NCI-H146 (cell line): ENCODE measurements around the gene GP5.

Experiments used
- DNase-seq: peaks from one replicate; lab custom pipeline; 2025; lab: John Stamatoyannopoulos, UW

The GP5 gene

GRCh38 chr3:194399166-194399565 lies at the start of gene GP5:
Gene GP5, minus strand, starts transcription at chr3:194399266. Its CDS starts 984 bp downstream, at chr3:194398282.
- DNase-seq, result no peak

- DNase-seq, result no peak
These were observed 48.6 kb upstream of the GP5 start for GRCh38 chr3:194447657-194448056.

- peak; percentile 78 for DNase-seq
These were observed 48.1 kb upstream of the GP5 start for GRCh38 chr3:194447161-194447560.

DNA sequence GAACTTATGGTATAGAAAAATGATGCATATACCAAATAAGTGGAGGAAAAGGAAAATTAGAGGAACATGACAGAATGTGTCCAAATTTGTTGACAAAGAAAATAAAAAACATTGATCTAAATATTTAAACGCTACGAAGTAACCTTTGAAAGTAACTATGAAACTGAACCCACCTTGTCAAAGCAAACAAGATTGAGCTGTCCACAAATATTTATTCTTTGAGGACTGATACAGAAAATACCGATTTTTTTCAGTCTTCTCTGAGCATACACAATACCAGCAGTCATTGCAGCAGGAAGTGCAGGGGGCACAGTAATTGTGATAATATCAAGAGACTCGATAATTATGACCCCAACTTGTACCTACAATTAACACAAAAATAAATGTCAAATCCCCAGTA lies 47.7 kb upstream of the GP5 start:
- peak; percentile 76 for DNase-seq

DNA sequence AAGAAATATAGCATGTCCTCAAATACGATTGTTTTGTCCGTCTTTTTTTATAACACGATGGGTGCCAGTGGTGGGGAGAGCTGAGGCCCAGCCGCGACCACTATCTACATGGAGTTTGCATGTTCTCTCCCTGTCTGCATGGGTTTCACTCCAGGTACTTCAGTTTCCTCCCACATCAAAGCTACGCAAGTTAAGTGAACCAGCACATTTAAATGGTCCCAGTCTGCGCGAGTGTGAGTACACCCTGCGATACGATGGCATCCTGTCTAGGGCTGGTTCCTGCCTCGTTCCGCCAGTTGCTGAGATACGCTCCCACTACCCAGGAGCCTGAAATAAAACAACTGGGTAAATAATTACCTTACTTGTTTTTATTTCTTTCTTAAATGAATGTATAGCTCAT lies 47.1 kb upstream of the GP5 start:
- peak; percentile 32 for DNase-seq

DNA sequence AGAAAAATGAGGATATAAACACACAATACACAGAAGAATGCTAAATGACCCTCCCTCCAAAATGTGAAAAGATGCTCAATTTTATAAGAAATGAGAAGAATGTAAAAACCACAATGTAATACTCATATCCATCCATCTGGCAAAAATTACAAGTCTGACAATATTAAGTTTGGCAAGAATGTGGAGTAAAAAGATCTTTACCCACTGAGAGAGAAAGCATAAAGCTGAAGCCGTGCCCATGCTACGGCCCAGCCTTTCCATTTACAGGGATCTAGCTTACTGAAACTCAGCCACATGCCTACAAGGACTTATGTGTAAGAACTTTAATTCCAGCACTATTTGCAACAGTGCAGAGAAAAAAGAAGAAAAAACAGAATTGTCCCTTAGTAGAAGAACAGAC lies 44.8 kb upstream of the GP5 start:
- no peak for DNase-seq

DNA sequence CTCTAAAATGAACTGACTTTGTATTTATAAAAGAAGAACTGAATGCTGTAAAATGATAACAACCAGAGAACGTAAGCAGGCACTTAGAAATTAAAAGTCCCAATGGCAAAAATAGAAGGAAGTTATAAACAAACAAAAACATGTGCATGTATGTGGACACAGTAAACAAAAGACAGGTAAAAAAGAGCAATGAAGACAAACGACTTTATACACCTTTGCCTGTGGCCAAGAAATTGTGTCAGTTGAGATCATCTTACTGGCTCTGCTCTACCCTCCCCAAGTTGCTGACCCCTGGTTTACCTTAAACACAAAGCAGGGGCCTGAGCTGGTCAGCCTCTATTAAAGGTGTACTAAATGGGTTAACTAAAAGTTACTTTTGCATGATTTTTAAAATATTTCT lies 41.7 kb upstream of the GP5 start:
- no peak for DNase-seq

DNA sequence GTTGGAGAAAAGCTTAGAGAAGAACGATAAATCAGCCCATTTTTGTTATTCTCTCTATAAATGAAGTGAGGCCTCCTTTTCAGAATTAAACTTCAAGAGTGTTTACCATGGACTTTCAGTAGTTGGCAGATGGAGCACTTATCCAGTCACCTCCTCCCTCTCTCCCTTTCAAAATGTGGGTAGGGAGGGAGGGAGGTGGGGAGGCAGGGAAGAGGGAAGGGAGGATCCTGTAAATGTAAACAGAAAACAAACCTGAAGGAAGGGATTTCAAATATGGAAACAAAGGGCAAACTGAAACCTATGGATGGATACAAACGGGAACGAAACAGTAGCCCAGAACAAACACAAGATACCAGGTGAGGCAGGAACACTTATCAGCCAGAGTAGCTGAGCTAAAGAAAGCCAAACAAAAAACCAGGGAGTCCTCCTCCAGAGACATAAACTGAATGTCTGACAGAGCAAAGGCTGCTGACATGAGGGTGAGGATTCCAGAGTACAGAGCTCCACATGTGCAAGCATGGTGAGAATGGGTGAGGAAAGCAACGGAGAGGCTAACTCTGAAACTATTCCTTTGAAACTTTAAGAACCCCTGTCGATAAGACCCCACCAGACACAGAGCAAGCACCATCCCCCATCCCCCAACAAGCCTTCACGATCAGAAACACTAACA lies 41.0 kb upstream of the GP5 start:
- DNase-seq, result peak; percentile 88

DNA sequence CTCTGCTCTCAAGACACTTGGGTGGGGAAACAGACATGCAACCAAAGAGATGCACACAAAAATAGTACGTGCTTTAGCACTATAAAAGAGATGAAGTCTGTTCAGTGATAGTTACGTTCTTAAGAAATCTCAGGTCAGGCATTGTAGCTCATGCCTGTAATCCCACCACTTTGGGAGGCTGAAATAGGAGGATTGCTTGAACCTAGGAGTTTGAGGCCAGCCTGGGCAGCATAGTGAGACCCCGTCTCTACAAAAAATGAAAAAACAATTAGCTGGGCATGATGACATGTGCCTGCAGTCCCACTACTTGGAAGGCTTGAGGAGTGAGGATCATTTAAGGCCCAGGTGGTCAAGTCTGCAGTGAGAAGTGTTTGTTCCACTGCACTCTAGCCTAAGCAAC lies 35.4 kb upstream of the GP5 start:
- no peak for DNase-seq

- DNase-seq, result peak; percentile 21
These were observed 32.5 kb upstream of the GP5 start for GRCh38 chr3:194431554-194431953.

DNA sequence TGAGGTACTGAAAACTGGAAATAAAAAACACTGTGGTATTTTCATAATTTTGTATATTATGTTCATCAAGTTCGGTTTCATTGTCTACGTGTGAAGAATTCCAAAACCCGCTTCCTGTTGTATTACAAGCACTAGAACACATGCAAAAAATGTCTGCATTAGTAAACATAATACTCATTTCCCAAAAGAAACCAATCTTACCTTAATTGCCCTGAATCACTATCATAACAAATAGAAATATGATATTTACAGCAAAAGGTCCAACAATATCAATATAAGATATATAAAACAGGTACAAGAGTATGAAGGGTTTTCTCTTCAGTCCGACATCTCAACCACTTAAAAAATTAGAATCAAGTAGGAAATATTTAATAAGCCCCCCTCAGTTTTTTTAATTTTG lies 26.3 kb upstream of the GP5 start:
- DNase-seq, result no peak

GRCh38 chr3:194424953-194425352 lies 25.9 kb upstream of the GP5 start:
- no peak for DNase-seq

DNA sequence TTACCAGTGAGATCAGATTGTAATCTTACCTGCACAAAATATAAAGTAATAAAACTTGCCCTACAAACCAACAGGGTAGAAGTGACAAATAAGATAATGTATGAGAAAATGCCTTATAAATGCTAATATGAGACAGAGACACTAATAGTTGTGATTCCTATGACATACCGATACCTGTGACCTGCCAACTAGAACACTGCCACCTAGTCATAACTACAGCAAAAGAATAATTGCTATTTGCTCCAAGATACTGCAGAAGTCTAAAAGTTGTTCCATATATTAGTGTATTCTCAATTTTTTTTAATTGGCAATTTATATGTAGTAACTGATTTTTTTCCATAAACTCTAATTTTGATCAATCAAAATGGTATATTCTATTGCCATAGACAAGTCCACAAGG lies 25.3 kb upstream of the GP5 start:
- DNase-seq, result no peak

GRCh38 chr3:194423317-194423716 lies 24.3 kb upstream of the GP5 start:
- no peak for DNase-seq

DNA sequence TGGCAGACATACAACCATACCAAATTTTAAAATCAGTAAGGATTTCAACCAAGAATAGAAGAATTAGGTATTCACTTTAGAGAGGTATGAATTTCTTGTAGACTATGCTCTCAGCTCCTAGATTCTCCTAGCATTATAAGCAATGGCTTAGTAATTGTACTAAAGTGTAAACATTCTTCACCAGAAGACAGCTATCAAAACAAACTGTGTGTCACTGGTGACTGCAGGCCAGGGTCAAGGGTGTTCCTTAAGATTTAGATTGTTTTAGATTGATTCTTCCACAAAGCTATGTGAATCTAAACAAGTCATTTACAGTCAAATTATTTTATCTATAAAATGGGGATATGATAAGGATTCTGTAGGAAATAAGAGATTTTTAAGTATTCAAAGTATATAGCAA lies 23.1 kb upstream of the GP5 start:
- no peak for DNase-seq

DNA sequence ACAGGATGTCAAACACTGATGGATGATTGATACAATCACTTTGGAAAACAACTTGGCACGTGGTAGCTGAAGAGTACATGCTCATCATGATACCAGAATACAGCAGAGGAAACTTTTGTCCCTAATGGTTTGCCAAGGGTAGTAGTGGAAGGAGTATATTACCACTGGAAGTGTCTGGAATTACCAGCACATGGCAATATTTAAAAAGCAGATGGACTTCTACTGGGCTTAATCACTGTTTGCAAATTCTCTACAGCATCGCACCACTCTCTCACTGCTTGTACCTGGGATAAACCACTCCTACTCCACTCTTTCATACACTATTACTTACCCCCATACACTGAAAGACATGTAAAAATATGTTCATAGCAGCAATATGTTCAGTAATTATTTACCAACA lies 19.6 kb upstream of the GP5 start:
- DNase-seq, result no peak

DNA sequence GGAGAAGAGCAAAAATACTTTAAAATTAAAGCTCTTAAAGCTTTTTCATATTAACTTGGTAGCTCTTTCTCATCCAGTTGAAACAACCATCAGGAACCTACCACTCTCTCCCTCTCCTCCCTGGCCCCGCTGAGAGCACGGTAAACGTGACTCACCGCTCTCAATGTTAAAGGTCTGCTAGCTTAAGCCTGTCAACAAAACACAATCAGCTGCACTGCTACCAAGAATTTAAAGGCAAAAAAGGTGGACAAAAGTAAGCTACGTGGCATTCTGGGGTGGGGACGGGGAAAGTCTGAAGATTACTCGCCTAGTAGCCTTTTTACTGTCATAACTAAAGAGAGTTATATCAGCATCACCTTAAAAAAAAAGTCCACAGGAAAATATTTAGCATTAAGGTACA lies 8.4 kb upstream of the GP5 start:
- no peak for DNase-seq

DNA sequence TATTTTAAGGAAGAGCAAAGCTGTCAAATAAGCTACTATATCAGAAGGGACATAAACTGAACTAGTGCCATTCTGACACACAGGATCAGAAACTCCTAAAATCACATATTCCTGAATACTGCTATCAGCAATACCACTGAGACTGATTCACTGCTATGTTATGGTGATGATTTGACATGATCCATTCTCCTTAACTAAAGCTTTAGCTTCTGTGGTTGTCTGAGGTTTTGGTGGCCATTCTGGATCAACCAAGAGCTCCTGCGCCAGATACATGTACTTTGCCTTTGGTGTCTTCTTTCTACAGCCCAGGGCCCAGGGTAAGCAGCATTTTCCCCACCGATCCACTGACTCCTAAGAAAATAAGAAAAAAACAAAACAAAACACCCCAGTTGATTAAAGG lies 6.7 kb upstream of the GP5 start:
- no peak for DNase-seq

- peak; percentile 78 for DNase-seq
These were observed 5.5 kb upstream of the GP5 start for GRCh38 chr3:194404365-194405140.

- no peak for DNase-seq
These were observed 2.8 kb upstream of the GP5 start for GRCh38 chr3:194401868-194402329.

DNA sequence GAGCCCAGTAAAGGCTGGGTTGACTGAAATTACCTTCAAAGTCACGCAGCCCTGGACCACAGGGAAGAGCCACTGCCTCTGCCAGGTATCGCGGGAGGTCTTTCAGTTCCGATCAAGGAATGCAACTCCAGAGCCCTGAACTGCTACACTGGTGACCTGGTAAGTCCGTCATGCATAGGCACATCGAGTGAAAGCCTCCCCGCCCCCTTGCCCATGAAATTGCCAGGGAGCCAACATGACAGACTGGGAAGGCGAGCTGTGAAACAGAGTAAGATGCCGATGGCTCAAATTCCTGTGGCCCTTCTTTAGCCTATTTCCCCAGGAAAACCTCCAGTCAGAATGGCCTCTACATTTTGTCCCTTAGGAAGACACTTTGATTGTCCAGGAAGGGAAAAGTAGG lies 2.3 kb upstream of the GP5 start:
- DNase-seq, result no peak

- DNase-seq, result no peak
These were observed 877 bp upstream of the GP5 start for GRCh38 chr3:194399874-194400411.

DNA sequence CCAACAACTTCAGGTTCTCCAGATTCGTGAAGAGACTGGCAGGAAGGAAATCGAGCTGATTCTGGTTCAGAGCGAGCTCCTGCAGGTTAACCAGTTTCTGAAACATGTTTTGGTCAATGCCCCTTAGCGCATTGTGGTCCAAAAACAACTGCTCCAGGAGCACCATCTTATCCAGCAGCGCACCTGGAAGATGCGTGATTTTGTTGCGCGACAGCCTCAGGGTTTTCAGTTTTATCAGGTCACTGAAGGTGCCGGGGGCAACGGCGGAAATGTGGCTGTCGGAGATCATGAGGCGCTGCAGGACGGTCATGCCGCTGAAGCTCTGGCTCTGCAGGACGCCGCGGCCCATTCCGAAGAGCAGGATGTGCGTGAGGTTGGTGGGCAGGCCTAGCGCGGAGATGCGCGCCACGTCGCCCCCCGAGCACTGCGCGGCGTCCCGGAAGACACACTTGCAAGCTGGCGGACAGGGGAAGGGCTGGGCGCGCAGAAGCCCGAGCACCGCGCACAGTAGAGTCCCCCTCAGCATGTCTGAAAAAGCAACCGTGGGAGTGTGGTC lies 1.2 kb downstream of the GP5 start:
- peak; percentile 38 for DNase-seq
